Peyer's patch (tissue), 4 donors: ENCODE data around the gene IFNL1. TPM values are rescaled to one million over a fixed set of nuclear protein-coding genes. Genes with fewer than 3 reads are reported as not detected.

Source experiments
- DNase-seq, 3 donors: peaks; one replicate each; pipeline ENCODE4 v3.0.0-alpha.2; 2017 to 2019
- H3K27ac ChIP-seq, 4 donors: fragments of 200-600 bp; sonication (generic); one replicate each; pipeline ENCODE4 v1.5.1; 2016 to 2019
- H3K27me3 ChIP-seq, 2 donors: fragments of 200-600 bp; sonication (generic); one replicate each; pipeline ENCODE4 v1.5.1; 2019
- H3K36me3 ChIP-seq, 3 donors: fragments of 200-600 bp; sonication (generic); one replicate each; pipeline ENCODE4 v1.5.1; 2016 to 2019
- H3K4me1 ChIP-seq, 4 donors: fragments of 200-600 bp; sonication (generic); one replicate each; pipeline ENCODE4 v1.5.1; 2016 to 2019
- H3K4me3 ChIP-seq, 4 donors: fragments of 200-600 bp; sonication (generic); 1 replicate in 3 of 4; 2 replicates in 1 of 4; pipeline ENCODE4 v1.5.1; 2016 to 2019; ENCODE audit warnings: mild to moderate bottlenecking in 1 of 4
- H3K9me3 ChIP-seq, 4 donors: fragments of 200-600 bp; sonication (generic); one replicate each; pipeline ENCODE4 v1.5.1; 2016 to 2019; ENCODE audit warnings: mild to moderate bottlenecking in 1 of 4
- POLR2A ChIP-seq, 2 donors: fragments of 450-650 bp; IDR thresholded peaks; one replicate each; pipeline ENCODE4 v1.5.1; 2017; ENCODE audit warnings: antibody characterized with exemption in 2 of 2, mild to moderate bottlenecking in 2 of 2, moderate library complexity in 2 of 2
- total RNA-seq, 4 donors: library from RNA; depleted of rRNA; stranded (reverse); fragments of >200 nt; gene quantifications; one replicate each; pipeline ENCODE4 v1.1.0, GENCODE V29; 2016
- TF ChIP-seq, protein P1 (sequence below), 6 experiments: fragments of 450-650 bp in 4 of 6; fragments of 200-600 bp in 2 of 6; sonication (generic) in 1 of 6; IDR thresholded peaks; one replicate each; pipeline ENCODE4 v1.5.1; 2017 to 2019; ENCODE audit warnings: antibody characterized with exemption in 6 of 6, mild to moderate bottlenecking in 3 of 6, moderate library complexity in 1 of 6

IFNL1 gene
- total RNA-seq, 4 donors from 2014 or later = not detected

GRCh38 chr19:39251846-39252245 is 44.4 kb upstream of the IFNL1 start:
- no peaks in the 10 kb centered on the region for H3K36me3 ChIP-seq
- TF ChIP-seq, protein P1, sequence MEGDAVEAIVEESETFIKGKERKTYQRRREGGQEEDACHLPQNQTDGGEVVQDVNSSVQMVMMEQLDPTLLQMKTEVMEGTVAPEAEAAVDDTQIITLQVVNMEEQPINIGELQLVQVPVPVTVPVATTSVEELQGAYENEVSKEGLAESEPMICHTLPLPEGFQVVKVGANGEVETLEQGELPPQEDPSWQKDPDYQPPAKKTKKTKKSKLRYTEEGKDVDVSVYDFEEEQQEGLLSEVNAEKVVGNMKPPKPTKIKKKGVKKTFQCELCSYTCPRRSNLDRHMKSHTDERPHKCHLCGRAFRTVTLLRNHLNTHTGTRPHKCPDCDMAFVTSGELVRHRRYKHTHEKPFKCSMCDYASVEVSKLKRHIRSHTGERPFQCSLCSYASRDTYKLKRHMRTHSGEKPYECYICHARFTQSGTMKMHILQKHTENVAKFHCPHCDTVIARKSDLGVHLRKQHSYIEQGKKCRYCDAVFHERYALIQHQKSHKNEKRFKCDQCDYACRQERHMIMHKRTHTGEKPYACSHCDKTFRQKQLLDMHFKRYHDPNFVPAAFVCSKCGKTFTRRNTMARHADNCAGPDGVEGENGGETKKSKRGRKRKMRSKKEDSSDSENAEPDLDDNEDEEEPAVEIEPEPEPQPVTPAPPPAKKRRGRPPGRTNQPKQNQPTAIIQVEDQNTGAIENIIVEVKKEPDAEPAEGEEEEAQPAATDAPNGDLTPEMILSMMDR (IDR thresholded peaks at IDR 0.05) = no peak

GRCh38 chr19:39252458-39252857 is 43.7 kb upstream of the IFNL1 start:
- H3K4me1 ChIP-seq = peaks cover 0 to 16% (median 0%) of the 10 kb centered on the region in 4 donors
- no peaks in the 10 kb centered on the region for H3K9me3 ChIP-seq
- H3K27me3 ChIP-seq = peaks cover 0 to 11% of the 10 kb centered on the region in 2 donors
- no peaks in the 10 kb centered on the region for H3K36me3 ChIP-seq
- H3K27ac ChIP-seq = no peak overlapping the region
- no peak for DNase-seq
- TF ChIP-seq POLR2A (IDR thresholded peaks at IDR 0.05) = no peak
- TF ChIP-seq, protein P1 (IDR thresholded peaks at IDR 0.05) = no peak
- no peak overlapping the region for H3K4me3 ChIP-seq

More at GRCh38 chr19:39251846-39252245, 44.4 kb upstream of the IFNL1 start:
- H3K27ac ChIP-seq = no peak overlapping the region
- peaks cover 0 to 21% (median 0%) of the 10 kb centered on the region in 4 donors for H3K4me1 ChIP-seq
- H3K9me3 ChIP-seq = no peaks in the 10 kb centered on the region
- peaks cover 0 to 16% of the 10 kb centered on the region in 2 donors for H3K27me3 ChIP-seq
- no peak overlapping the region for H3K4me3 ChIP-seq
- no peak for DNase-seq

- no peak overlapping the region for H3K27ac ChIP-seq
- TF ChIP-seq POLR2A (IDR thresholded peaks at IDR 0.05) = no peak
- TF ChIP-seq, protein P1 (IDR thresholded peaks at IDR 0.05) = no peak
- H3K4me3 ChIP-seq = no peak overlapping the region
- DNase-seq = no peak
- H3K4me1 ChIP-seq = peaks cover 0 to 7% (median 0%) of the 10 kb centered on the region in 4 donors
- H3K36me3 ChIP-seq = no peaks in the 10 kb centered on the region
- no peaks in the 10 kb centered on the region for H3K9me3 ChIP-seq
- no peaks in the 10 kb centered on the region for H3K27me3 ChIP-seq
Observed at GRCh38 chr19:39253374-39254149, 42.6 kb upstream of the IFNL1 start.

DNA sequence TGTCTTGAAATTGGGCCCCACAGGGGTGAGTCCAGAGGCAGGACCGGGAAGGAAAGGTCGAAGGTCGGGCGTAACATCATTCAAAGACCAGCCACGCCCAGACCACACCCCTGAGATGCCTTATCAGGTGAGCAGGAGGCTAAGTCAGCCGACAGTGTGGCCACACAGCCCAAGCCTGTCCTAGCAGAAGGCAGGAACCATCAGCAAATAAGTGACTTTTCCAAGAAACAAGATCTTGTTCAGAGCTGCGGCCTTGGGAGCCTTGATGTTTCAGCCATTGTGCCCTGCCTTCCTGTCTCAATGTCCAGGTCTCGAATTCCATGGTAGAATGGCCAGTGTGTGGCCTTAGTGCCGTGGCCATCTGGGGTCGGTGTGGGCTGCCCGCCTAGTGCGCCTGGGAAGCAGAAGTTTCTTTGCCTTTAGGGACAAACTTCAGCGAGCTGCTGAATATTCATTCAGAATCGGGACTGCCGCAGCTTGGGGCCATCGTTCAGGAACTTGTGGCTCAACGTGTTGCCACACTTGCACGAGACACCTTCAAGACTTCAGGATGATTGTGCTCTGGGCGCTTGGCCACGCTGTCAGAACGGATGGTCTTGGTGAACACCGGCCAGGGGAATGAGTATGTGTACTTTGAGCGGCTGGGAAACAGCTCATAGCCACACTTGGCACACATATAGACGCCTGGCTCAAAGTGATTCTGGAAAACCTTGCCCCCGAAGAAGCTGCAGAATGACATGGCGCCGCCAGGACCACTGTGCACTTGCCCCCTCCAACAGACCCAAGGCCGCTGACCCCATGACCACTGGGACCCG is 41.5 kb upstream of the IFNL1 start:
- H3K27me3 ChIP-seq = no peaks in the 10 kb centered on the region
- H3K9me3 ChIP-seq = no peaks in the 10 kb centered on the region
- H3K36me3 ChIP-seq = no peaks in the 10 kb centered on the region
- peak in 1 of 3 donors; percentile 66 for DNase-seq
- no peak overlapping the region for H3K4me3 ChIP-seq
- no peak overlapping the region for H3K27ac ChIP-seq
- TF ChIP-seq, protein P1 (IDR thresholded peaks at IDR 0.05) = no peak
- no peak for TF ChIP-seq POLR2A (IDR thresholded peaks at IDR 0.05)
- peaks cover 0 to 7% (median 0%) of the 10 kb centered on the region in 4 donors for H3K4me1 ChIP-seq

- DNase-seq = no peak
- H3K27me3 ChIP-seq = no peaks in the 10 kb centered on the region
- H3K36me3 ChIP-seq = no peaks in the 10 kb centered on the region
- H3K4me1 ChIP-seq = peaks cover 0 to 7% (median 0%) of the 10 kb centered on the region in 4 donors
- no peaks in the 10 kb centered on the region for H3K9me3 ChIP-seq
- TF ChIP-seq, protein P1 (IDR thresholded peaks at IDR 0.05) = no peak
- TF ChIP-seq POLR2A (IDR thresholded peaks at IDR 0.05) = no peak
- H3K4me3 ChIP-seq = no peak overlapping the region
- H3K27ac ChIP-seq = no peak overlapping the region
Observed at GRCh38 chr19:39257227-39257626, 39.0 kb upstream of the IFNL1 start.
